NCI-H226 (cell line): Measurements from ENCODE around the gene JRKL.

Source experiments
- DNase-seq: peaks from one replicate; pipeline ENCODE4 v3.0.0-alpha.2; 2015

JRKL gene

GRCh38 chr11:96389720-96390487 lies at the start of gene JRKL, which contains the start of gene CCDC82:
Gene JRKL, plus strand, starts transcription at chr11:96390013. Its CDS starts 637 bp downstream, at chr11:96390650.
Gene CCDC82, minus strand, starts transcription at chr11:96389912. Its CDS starts 5,165 bp downstream, at chr11:96384747.
- peak; percentile 91 for DNase-seq

- DNase-seq = no peak
Measured at GRCh38 chr11:96340555-96340885, 49.3 kb upstream of the JRKL start.

- peak; percentile 26 for DNase-seq
Measured at GRCh38 chr11:96341211-96342013, 48.4 kb upstream of the JRKL start.

- no peak for DNase-seq
Measured at GRCh38 chr11:96342014-96342960, 47.5 kb upstream of the JRKL start.

- peak; percentile 91 for DNase-seq
Measured at GRCh38 chr11:96342961-96343711, 46.7 kb upstream of the JRKL start, which contains the start of gene MAML2. Gene MAML2, minus strand, starts transcription at chr11:96343195. Its CDS starts 1,300 bp downstream, at chr11:96341895.

- no peak for DNase-seq
Measured at GRCh38 chr11:96356848-96357247, 33.0 kb upstream of the JRKL start.

- no peak for DNase-seq
Measured at GRCh38 chr11:96357794-96358193, 32.0 kb upstream of the JRKL start.

GRCh38 chr11:96358321-96358720 lies 31.5 kb upstream of the JRKL start:
- DNase-seq = no peak

GRCh38 chr11:96361778-96362177 lies 28.0 kb upstream of the JRKL start:
- peak; percentile 57 for DNase-seq

GRCh38 chr11:96365493-96365892 lies 24.3 kb upstream of the JRKL start:
- no peak for DNase-seq

- no peak for DNase-seq
Measured at GRCh38 chr11:96366024-96366423, 23.8 kb upstream of the JRKL start.

GRCh38 chr11:96367342-96367741 lies 22.5 kb upstream of the JRKL start:
- no peak for DNase-seq

GRCh38 chr11:96373826-96374225 lies 16.0 kb upstream of the JRKL start:
- no peak for DNase-seq

- DNase-seq = no peak
Measured at GRCh38 chr11:96376796-96377195, 13.0 kb upstream of the JRKL start.

- DNase-seq = no peak
Measured at GRCh38 chr11:96384156-96384555, 5.7 kb upstream of the JRKL start.

- DNase-seq = no peak
Measured at GRCh38 chr11:96385187-96385586, 4.6 kb upstream of the JRKL start.

GRCh38 chr11:96388891-96389719 lies 708 bp upstream of the JRKL start:
- DNase-seq = no peak

GRCh38 chr11:96390488-96390792 lies 627 bp downstream of the JRKL start:
- DNase-seq = no peak

- no peak for DNase-seq
Measured at GRCh38 chr11:96391698-96392307, 2.0 kb downstream of the JRKL start.

- DNase-seq = no peak
Measured at GRCh38 chr11:96393753-96394348, 4.0 kb downstream of the JRKL start.

- DNase-seq = no peak
Measured at GRCh38 chr11:96394773-96395172, 5.0 kb downstream of the JRKL start.
